HEK293T (cell line): Measurements from ENCODE around the gene SNCG.

Experiments used
- CTCF ChIA-PET: fragments of 350-600 bp; formaldehyde crosslinking; extraction: SDS; loops from one replicate; lab custom pipeline; 2021; ENCODE audit warnings: antibody characterized with exemption, inconsistent platforms; lab: Yijun Ruan, JAX
- POLR2A ChIA-PET: fragments of 350-600 bp; formaldehyde crosslinking; extraction: SDS; loops from one replicate; lab custom pipeline; 2020; ENCODE audit warnings: antibody characterized with exemption, inconsistent platforms; lab: Yijun Ruan, JAX
- DNase-seq: peaks from one replicate; pipeline ENCODE4 v3.0.0; 2012; ENCODE audit warnings: mixed read lengths; ENCODE audit errors: extremely low spot score
- ARNT ChIP-seq: fragments of 450-650 bp; IDR thresholded peaks from 2 replicates; pipeline ENCODE4 v1.6.1; 2017; ENCODE audit warnings: mild to moderate bottlenecking
- BHLHE40 ChIP-seq: fragments of 450-650 bp; IDR thresholded peaks from 2 replicates; pipeline ENCODE4 v1.6.1; 2016; ENCODE audit warnings: mild to moderate bottlenecking, moderate library complexity, borderline replicate concordance
- CTBP1 ChIP-seq: fragments of 450-650 bp; IDR thresholded peaks from 2 replicates; pipeline ENCODE4 v1.6.1; 2016; ENCODE audit warnings: borderline replicate concordance
- ELF4 ChIP-seq: fragments of 450-650 bp; IDR thresholded peaks from 2 replicates; pipeline ENCODE4 v1.6.1; 2017; ENCODE audit warnings: antibody characterized with exemption
- FOXA1 ChIP-seq: fragments of 450-650 bp; IDR thresholded peaks from 2 replicates; pipeline ENCODE4 v1.6.1; 2016; ENCODE audit warnings: mild to moderate bottlenecking
- FOXK2 ChIP-seq: fragments of 450-650 bp; IDR thresholded peaks from 2 replicates; pipeline ENCODE4 v1.6.1; 2016; ENCODE audit warnings: mild to moderate bottlenecking
- FOXM1 ChIP-seq: fragments of 450-650 bp; IDR thresholded peaks from 2 replicates; pipeline ENCODE4 v1.6.1; 2017; ENCODE audit warnings: mild to moderate bottlenecking, borderline replicate concordance
- HDGF ChIP-seq: fragments of 450-650 bp; IDR thresholded peaks from 2 replicates; pipeline ENCODE4 v1.6.1; 2017; ENCODE audit warnings: antibody characterized with exemption, borderline replicate concordance
- L3MBTL2 ChIP-seq: fragments of 450-650 bp; conservative IDR thresholded peaks from 2 replicates; pipeline ENCODE4 v1.6.1; 2016; ENCODE audit warnings: mild to moderate bottlenecking
- LEF1 ChIP-seq: fragments of 450-650 bp; IDR thresholded peaks from 2 replicates; pipeline ENCODE4 v1.6.1; 2017; ENCODE audit warnings: mild to moderate bottlenecking, borderline replicate concordance
- NFRKB ChIP-seq: fragments of 450-650 bp; IDR thresholded peaks from 2 replicates; pipeline ENCODE4 v1.6.1; 2016; ENCODE audit warnings: mild to moderate bottlenecking, moderate library complexity
- PKNOX1 ChIP-seq: fragments of 450-650 bp; IDR thresholded peaks from 2 replicates; pipeline ENCODE4 v1.6.1; 2016
- SP1 ChIP-seq: fragments of 450-650 bp; IDR thresholded peaks from 2 replicates; pipeline ENCODE4 v1.6.1; 2017
- SUZ12 ChIP-seq: fragments of 450-650 bp; IDR thresholded peaks from 2 replicates; pipeline ENCODE4 v1.6.1; 2016; ENCODE audit warnings: mild to moderate bottlenecking
- TARDBP ChIP-seq: fragments of 450-650 bp; IDR thresholded peaks from 2 replicates; pipeline ENCODE4 v1.6.1; 2016
- ZNF384 ChIP-seq: fragments of 450-650 bp; IDR thresholded peaks from 2 replicates; pipeline ENCODE4 v1.6.1; 2016

The SNCG gene

GRCh38 chr10:86960003-86960862 lies 1.8 kb downstream of the SNCG start:
- ChIA-PET POLR2A (no interaction called here), CTCF (interaction anchor here (0.6 to 1.7 kb wide), 9 partner anchors 14 to 1387 kb away, joined by 3 to 6 read pairs (median 4); no protein-coding TSS in a partner anchor)
- TF ChIP-seq FOXM1 (0 out of 2 replicates have a peak, but pooled peaks have one; percentile 50), FOXK2 (no peak)
- peak; percentile 84 for DNase-seq

- TF ChIP-seq CTBP1: no peak
- TF ChIP-seq PKNOX1: no peak
- no peak for TF ChIP-seq FOXA1
- TF ChIP-seq ARNT: no peak
- no peak for TF ChIP-seq FOXK2
- no peak for TF ChIP-seq HDGF
- no peak for TF ChIP-seq L3MBTL2
- no peak for TF ChIP-seq SUZ12
- TF ChIP-seq LEF1: no peak
- no peak for TF ChIP-seq SP1
- no peak for TF ChIP-seq BHLHE40
- no peak for TF ChIP-seq NFRKB
- no peak for TF ChIP-seq TARDBP
- ChIA-PET CTCF (interaction anchor here (0.7 to 1.7 kb wide), 7 partner anchors 15 to 317 kb away, joined by 3 to 6 read pairs (median 4); no protein-coding TSS in a partner anchor), POLR2A (no interaction called here)
- DNase-seq: no peak
Measured at GRCh38 chr10:86960863-86961434, 2.5 kb downstream of the SNCG start.

GRCh38 chr10:86961481-86962091 lies 3.2 kb downstream of the SNCG start:
- POLR2A ChIA-PET: no interaction called here
- CTCF ChIA-PET: interaction anchor here (1.7 kb wide), 1 partner anchor 268 kb away, joined by 6 read pairs; no protein-coding TSS in a partner anchor
- DNase-seq: no peak
- no peak for TF ChIP-seq SUZ12
- TF ChIP-seq TARDBP: no peak
- no peak for TF ChIP-seq BHLHE40
- TF ChIP-seq PKNOX1: no peak
- TF ChIP-seq L3MBTL2: no peak
- TF ChIP-seq ARNT: no peak
- no peak for TF ChIP-seq ELF4
- no peak for TF ChIP-seq LEF1
- TF ChIP-seq FOXK2: no peak
- TF ChIP-seq SP1: no peak
- no peak for TF ChIP-seq NFRKB
- no peak for TF ChIP-seq ZNF384

GRCh38 chr10:86962136-86962980 lies 4.0 kb downstream of the SNCG start:
- CTCF ChIA-PET: interaction anchor here (1.1 kb wide), 1 partner anchor 269 kb away, joined by 3 read pairs; no protein-coding TSS in a partner anchor
- no peak for DNase-seq
- TF ChIP-seq NFRKB (no peak), ELF4 (no peak), ZNF384 (no peak), BHLHE40 (no peak), SUZ12 (no peak), SP1 (no peak), HDGF (no peak), CTBP1 (no peak), FOXK2 (no peak), FOXM1 (no peak), TARDBP (no peak), LEF1 (no peak), PKNOX1 (no peak), ARNT (no peak), FOXA1 (no peak), L3MBTL2 (no peak)
- POLR2A ChIA-PET: no interaction called here

GRCh38 chr10:86962981-86963310 lies 4.5 kb downstream of the SNCG start:
- TF ChIP-seq PKNOX1 (no peak), ELF4 (no peak), HDGF (no peak), CTBP1 (no peak), FOXK2 (no peak), FOXA1 (no peak), FOXM1 (no peak), BHLHE40 (no peak), L3MBTL2 (no peak), ARNT (no peak)
- CTCF ChIA-PET: interaction anchor here (1.1 kb wide), 1 partner anchor 270 kb away, joined by 3 read pairs; no protein-coding TSS in a partner anchor

More at GRCh38 chr10:86962981-86963310, 4.5 kb downstream of the SNCG start:
- no peak for DNase-seq
- POLR2A ChIA-PET: no interaction called here
